AG04449 (cell line): ENCODE measurements around the gene PNMA8B.

Experiments used
- CTCF ChIA-PET: fragments of 350-600 bp; formaldehyde crosslinking; extraction: SDS; loops from one replicate; lab custom pipeline; 2021; ENCODE audit warnings: antibody characterized with exemption; lab: Yijun Ruan, JAX
- POLR2A ChIA-PET: fragments of 400-600, 350-600 bp; formaldehyde crosslinking; extraction: SDS; loops from one replicate; lab custom pipeline; 2020; ENCODE audit warnings: antibody characterized with exemption, inconsistent platforms; lab: Yijun Ruan, JAX
- DNase-seq: peaks from one replicate; pipeline ENCODE4 v3.0.0-alpha.2; 2010; ENCODE audit warnings: low read depth, low spot score
- H3K4me3 ChIP-seq: 2 replicates; pipeline ENCODE4 v1.5.1; 2011; ENCODE audit warnings: low read depth, mild to moderate bottlenecking, control low read depth, low read length
- TF ChIP-seq, protein P1 (sequence below): IDR thresholded peaks from one replicate; pipeline ENCODE4 v1.5.1; 2011; ENCODE audit warnings: mild to moderate bottlenecking, moderate library complexity, low read length, control low read depth, inconsistent platforms; ENCODE audit not compliant: insufficient read depth; ENCODE audit errors: missing control alignments

The PNMA8B gene

DNA sequence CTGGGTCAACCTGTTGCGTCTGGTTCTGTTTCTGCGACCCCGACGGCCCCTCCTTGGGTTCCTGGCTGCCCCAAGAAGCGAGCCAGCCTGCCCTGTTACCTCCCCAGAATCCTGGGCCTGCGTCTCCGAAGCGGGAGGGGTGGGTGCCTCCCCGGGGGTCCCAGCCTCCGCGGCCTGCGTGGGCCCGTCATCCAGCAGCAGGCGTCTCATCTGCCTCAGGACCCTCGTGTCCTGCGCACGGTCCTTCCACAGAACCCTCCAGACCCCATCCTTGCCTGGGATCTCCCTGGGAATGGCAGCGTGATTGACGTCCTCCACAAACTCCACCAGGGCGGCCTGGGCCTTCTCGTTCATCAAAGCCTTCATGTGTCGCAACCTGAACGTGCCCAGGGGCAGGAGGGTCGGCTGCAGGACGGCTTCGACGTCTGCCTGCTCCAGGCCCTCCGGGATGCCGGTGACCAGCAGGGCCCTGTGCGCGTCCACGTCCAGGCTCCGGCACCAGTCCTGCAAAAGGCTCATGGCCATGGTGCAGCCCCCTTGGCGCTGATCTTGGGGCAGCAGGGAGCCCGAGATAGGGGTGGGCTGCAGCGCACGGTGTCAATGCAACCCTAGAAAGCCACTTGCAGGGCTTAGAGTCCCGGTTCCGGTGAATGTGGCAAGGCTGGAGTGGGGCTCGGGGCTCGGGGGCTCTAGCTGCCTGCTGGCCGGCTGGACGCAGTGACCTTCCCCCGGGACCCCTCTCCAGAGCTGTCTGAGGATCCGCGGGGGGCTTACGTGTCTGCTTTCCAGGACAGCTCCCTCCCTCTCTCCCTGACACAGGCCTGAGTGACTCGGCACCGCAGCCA is 504 bp downstream of the PNMA8B start:
- ChIA-PET POLR2A (no interaction called here), CTCF (no interaction called here)
- H3K4me3 ChIP-seq: peak overlapping the region; percentile 46
- TF ChIP-seq, protein P1, sequence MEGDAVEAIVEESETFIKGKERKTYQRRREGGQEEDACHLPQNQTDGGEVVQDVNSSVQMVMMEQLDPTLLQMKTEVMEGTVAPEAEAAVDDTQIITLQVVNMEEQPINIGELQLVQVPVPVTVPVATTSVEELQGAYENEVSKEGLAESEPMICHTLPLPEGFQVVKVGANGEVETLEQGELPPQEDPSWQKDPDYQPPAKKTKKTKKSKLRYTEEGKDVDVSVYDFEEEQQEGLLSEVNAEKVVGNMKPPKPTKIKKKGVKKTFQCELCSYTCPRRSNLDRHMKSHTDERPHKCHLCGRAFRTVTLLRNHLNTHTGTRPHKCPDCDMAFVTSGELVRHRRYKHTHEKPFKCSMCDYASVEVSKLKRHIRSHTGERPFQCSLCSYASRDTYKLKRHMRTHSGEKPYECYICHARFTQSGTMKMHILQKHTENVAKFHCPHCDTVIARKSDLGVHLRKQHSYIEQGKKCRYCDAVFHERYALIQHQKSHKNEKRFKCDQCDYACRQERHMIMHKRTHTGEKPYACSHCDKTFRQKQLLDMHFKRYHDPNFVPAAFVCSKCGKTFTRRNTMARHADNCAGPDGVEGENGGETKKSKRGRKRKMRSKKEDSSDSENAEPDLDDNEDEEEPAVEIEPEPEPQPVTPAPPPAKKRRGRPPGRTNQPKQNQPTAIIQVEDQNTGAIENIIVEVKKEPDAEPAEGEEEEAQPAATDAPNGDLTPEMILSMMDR: no peak
- no peak for DNase-seq

DNA sequence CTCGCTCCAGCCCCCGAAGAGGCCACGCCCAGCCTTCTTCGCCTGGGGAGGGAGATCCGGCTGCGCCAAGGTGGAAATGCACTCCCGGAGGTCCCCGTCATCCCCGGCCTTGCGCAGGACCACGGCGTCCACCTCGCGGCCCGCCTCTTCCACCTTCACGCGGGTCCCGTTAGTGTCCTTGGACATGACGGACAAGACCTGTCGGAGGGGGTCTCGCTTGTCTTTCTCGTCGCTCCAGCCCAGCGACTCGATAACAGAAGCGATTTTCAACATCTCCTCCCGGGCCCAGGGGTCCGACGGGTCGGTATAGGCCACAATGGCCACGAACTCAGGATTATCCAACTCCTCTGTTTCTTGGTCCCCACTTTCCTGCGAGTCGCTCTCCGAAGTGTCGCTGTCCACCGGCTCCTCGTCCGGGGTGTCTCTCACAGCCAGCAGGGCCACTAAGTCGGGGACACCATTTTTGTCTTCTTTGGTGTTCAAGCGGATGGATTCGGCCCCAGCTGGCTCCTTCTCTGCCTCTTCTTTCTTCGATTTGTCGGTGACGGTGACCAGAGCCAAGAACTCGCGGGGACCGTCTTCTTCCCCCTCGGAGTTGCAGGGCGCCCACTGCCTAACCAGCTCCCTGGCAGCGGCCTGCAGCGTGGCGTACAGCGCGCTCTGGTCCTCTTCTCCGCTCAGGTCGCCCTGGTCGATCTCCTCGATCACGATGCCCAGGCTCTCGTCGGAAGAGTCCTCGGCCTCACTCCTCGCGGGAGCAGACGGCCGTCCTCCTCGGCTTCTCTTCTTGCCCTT is 1.3 kb downstream of the PNMA8B start:
- no peak for DNase-seq
- no peak overlapping the region for H3K4me3 ChIP-seq
- ChIA-PET POLR2A (no interaction called here), CTCF (no interaction called here)
- TF ChIP-seq, protein P1: no peak

DNA sequence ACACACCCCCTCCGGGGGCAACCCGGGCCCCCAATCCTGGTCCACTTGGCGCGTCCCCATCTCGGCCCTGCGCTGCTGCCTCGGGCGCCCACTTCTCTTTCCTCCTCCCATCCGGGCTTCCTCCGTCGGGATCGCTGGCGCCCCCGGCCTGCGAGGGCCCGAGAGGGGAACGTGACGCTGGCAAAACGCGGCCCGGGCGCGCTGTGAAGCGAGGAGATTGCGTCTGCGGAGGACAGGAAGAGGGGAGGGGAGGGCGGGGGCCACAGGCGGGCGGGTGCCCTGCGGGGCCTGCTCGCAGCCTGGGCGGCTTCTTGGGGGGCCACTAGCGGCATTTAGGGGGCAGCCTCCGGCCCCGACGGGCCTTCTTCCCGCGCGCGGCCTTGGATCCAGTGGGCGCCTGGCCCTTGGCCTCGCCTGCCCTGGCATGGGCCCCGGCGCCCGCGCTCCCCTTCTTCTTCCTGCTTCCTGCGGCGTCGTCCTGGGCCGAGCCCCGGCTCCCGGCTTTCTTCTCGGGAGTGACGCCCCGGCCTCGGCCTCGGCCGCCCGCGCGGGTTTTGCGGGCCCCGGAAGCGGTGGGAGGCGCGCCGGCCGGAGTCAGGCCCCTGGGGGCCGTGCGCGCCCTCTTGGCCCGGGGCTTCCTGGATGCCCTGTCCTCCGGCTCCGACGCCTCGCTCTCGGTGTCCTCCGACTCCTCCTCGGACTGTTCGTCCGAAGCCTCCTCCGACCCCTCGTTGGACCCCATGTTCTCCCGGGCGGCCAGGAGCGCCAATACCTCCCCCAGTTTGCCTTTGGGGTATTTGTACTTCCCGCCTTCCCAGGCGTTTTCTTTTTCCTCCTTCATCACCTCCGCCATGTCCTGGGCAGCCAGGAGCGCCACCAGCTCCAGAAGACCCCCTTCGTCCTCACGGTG is 2.2 kb downstream of the PNMA8B start:
- H3K4me3 ChIP-seq: no peak overlapping the region
- TF ChIP-seq, protein P1: no peak
- DNase-seq: no peak
- ChIA-PET POLR2A (no interaction called here), CTCF (no interaction called here)

DNA sequence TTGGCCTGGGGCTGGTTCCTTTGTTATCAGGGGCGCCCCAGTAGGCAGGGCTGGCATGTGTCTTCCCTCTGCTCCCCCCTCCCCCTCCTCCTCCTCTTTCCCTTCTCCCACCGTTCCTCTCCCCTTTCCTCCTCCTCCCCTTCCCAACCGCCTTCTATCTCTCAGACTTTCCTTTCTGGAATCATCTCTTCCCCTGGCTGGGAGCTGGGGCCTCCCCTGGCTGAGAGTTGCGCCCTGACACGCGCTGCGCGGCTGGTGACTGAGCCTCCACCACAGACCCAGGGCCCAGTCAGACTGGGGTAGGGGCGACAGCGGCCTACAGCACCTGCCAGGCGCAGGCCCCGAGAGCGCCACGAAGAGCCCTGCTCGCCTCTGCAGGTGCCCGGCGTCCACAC is 2.8 kb downstream of the PNMA8B start:
- TF ChIP-seq, protein P1: no peak
- DNase-seq: no peak
- H3K4me3 ChIP-seq: no peak overlapping the region
- CTCF ChIA-PET: interaction anchor here (6.3 kb wide), 1 partner anchor 97 kb away, joined by 162 read pairs; no protein-coding TSS in a partner anchor
- POLR2A ChIA-PET: no interaction called here

DNA sequence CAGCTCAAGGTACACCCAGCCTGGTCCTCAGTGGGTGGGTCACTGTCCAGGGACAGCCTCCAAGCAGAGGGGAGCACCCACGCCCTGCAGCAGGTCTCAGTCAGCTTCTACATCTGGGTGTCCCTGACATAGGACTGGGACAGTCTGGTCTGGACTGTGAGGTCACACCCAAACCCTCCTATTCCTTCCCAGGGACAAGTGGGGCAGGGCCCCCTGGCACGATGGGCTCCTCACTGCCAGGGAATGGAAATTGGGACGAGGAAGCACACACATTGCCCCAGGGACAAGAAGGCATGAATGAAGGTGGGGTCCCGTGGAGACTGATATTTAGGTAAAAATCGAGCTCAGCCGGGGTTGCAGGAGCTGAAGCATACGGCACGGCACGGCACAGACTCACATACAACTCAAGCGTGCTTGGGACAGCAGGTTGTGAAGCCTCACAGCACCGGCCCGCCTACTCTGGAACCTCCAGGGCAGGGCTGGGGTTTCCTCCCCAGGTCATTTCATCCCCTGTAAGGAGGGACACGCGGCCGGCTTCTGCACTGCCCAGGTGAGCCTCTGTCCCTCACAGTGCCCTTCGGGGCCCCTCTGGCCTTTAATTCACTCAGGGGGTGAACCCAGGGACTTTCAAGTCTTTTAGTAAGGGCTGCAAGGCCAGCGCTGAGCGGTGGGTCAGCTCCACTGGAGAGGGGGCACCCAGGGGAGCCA is 3.5 kb downstream of the PNMA8B start:
- CTCF ChIA-PET: interaction anchor here (0.7 to 7.0 kb wide), 5 partner anchors 16 to 211 kb away, joined by 3 to 257 read pairs (median 3); no protein-coding TSS in a partner anchor
- H3K4me3 ChIP-seq: no peak overlapping the region
- POLR2A ChIA-PET: no interaction called here
- TF ChIP-seq, protein P1: no peak
- no peak for DNase-seq
